ENCODE results near the gene SYF2. TPM values are rescaled to one million over a fixed set of nuclear protein-coding genes. Genes with fewer than 3 reads are reported as not detected.
"Not testable (repeated sequence)": the region's sequence is repeated elsewhere in the genome, so short reads cannot be mapped to it uniquely, and the experiment has no call there.

The SYF2 gene
- total RNA-seq, 1 donor from 2014 or later, result 41.4 TPM

DNA sequence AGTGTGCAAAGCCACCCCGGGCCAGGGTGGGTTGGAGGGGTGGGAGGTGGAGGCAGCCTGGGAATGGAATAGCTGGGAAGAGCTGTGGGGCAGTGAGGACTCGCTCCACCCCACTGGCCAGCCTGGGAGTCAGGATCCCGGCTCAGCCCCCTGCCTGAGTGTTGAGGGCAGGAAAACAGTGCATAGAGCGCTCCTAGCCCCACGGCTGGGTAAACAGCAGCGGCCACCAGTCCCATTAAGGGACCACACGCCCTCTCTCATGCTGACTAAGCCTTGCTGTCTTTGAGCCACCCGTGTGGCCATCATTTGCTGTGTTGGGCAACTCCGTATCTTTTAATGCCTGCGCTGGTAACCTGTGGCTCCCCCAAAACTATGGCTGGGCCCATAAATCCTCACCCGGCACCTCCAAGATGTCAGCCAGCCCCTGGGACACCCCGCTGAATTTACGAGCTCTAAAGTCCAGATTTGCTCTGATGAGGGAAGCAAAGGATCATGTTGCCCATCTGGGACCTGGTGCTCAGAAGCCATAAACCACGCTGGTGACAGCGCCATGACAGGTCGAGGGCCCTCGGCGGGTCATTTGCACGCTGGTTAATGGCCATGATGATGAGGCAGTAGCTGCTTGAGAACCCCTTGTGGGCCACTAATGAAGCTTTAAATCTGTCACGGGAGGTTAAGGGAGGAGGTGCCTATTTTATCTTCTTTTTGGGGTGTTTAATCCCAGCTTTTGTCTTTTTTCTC, 34.9 kb downstream of the SYF2 start:
- DNase-seq (ENCODE audit: low spot score), result no peak
- Mint-ChIP-seq H3K9me3 (no peaks in the 10 kb centered on the region), H3K4me1 (ENCODE audit: low read depth) (no peaks in the 10 kb centered on the region), H3K27me3 (ENCODE audit: insufficient read depth) (peaks cover 17% of the 10 kb centered on the region), H3K27ac (no peak overlapping the region), H3K36me3 (ENCODE audit: low read depth) (no peaks in the 10 kb centered on the region), H3K4me3 (no peak overlapping the region)
- intact Hi-C loops (cut with micrococcal nuclease), result no loop called here

DNA sequence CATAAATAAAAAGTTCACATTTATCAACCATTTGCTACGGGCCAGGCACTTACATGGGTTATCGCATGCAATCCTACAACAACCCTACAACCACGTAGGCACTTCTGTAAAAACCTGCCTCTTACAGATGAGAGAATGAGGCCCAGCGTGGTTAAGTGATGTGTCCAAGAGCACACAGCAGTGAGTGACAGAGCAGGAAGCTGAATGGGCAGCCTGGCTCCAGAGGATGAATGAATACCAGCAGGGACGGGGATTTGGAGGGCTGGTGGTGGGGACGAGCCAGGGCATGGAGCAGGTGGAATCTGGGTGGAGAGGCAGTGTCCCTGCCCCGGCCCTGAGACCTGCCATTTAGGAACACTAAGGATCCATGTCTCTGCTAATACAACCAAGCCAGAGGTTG, 35.5 kb downstream of the SYF2 start:
- intact Hi-C loops (cut with micrococcal nuclease), result no loop called here
- DNase-seq (ENCODE audit: low spot score), result no peak
- Mint-ChIP-seq H3K27me3 (ENCODE audit: insufficient read depth) (peaks cover 17% of the 10 kb centered on the region), H3K4me1 (ENCODE audit: low read depth) (no peaks in the 10 kb centered on the region), H3K4me3 (no peak overlapping the region), H3K36me3 (ENCODE audit: low read depth) (no peaks in the 10 kb centered on the region), H3K27ac (no peak overlapping the region), H3K9me3 (no peaks in the 10 kb centered on the region)

DNA sequence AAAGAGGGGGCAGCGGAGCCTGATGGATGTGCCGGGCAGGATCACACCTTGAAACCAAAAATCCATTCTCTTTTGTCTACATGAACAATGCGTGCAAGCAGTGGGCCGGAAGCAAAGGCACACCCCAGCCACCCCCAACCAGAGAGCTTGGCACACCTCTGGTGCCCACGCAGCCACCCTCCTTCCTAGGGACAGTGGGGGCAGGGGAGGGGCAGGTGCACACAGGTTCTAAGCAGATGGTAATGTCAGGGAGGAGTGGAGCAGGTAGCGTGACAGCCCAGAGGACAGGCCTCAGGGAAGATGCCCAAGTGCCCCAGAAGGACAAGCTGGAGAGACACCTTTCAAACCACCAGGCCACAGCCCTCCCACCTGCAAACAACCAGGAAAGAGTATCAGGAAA, 36.5 kb downstream of the SYF2 start:
- no peak for DNase-seq (ENCODE audit: low spot score)
- no peak overlapping the region for H3K4me3 Mint-ChIP-seq
- no peak overlapping the region for H3K27ac Mint-ChIP-seq
- no peaks in the 10 kb centered on the region for H3K9me3 Mint-ChIP-seq
- H3K36me3 Mint-ChIP-seq (ENCODE audit: low read depth), result no peaks in the 10 kb centered on the region
- H3K4me1 Mint-ChIP-seq (ENCODE audit: low read depth), result no peaks in the 10 kb centered on the region
- peaks cover 14% of the 10 kb centered on the region for H3K27me3 Mint-ChIP-seq (ENCODE audit: insufficient read depth)
- intact Hi-C loops (cut with micrococcal nuclease), result no loop called here

DNA sequence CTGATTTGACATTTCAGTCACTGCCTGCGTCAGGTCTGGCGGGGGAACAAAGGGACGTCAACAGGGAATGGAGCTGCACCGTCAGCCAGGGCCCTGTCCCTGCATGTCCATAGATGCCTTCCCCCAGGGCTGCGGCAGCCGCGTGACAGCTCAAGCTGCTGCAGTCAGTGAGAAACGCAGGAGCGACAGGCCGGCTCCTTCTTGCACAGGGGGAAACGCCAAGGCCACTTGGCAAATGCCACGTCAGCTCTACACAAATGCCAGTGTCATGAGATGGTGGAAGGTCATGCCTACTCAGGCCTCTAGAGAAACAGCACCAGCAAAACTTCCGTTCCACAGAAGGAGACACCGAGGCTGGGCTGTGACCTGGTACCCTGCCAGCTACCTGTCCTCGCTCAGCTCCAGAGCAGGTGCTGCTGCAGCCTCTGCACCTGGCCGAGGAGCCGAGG, 37.7 kb downstream of the SYF2 start:
- Mint-ChIP-seq H3K27me3 (ENCODE audit: insufficient read depth) (peaks cover 18% of the 10 kb centered on the region), H3K4me3 (no peak overlapping the region), H3K4me1 (ENCODE audit: low read depth) (no peaks in the 10 kb centered on the region), H3K36me3 (ENCODE audit: low read depth) (no peaks in the 10 kb centered on the region), H3K9me3 (no peaks in the 10 kb centered on the region), H3K27ac (no peak overlapping the region)
- no peak for DNase-seq (ENCODE audit: low spot score)
- intact Hi-C loops (cut with micrococcal nuclease), result no loop called here

DNA sequence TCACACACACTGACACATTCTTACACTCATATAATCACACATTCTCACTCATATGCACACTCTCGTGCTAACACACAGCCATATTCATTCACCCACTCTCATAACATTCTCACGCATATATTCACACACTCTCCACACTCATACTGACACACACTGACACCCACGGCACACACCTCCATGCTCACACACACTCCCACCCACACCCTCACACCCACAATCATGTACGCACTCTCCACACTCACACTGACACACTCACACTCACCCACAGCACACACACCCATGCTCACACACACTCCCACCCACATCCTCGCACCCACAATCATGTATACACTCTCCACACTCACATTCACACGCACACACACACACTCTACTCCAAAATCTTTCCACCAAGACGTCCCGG, 38.2 kb downstream of the SYF2 start:
- intact Hi-C loops (cut with micrococcal nuclease), result no loop called here
- Mint-ChIP-seq H3K9me3 (no peaks in the 10 kb centered on the region), H3K27ac (no peak overlapping the region)

DNA sequence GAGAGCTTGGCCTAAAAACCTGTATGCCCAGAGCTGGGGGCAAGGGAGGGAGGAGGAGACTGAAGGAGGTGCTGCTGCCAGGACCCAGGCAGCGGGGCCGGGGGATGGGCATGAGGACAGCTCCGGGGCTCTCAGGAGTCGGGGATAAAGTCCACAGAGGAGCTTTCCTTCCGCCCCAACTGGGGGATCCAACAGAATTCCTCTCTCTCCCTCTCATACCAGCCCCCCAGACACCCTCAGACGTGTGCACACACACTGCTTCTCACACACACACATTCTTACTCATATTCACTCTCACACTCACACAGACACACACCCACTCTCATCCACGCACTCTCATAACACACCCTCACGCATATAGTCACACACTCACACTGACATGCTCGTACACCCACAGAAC, 39.1 kb downstream of the SYF2 start:
- no peaks in the 10 kb centered on the region for H3K9me3 Mint-ChIP-seq
- no peak overlapping the region for H3K27ac Mint-ChIP-seq
- peaks cover 11% of the 10 kb centered on the region for H3K27me3 Mint-ChIP-seq (ENCODE audit: insufficient read depth)
- H3K4me3 Mint-ChIP-seq, result no peak overlapping the region
- intact Hi-C loops (cut with micrococcal nuclease), result no loop called here
- DNase-seq (ENCODE audit: low spot score), result no peak
- H3K4me1 Mint-ChIP-seq (ENCODE audit: low read depth), result no peaks in the 10 kb centered on the region
- H3K36me3 Mint-ChIP-seq (ENCODE audit: low read depth), result no peaks in the 10 kb centered on the region

More for the DNA sequence above, 38.2 kb downstream of the SYF2 start:
- no peaks in the 10 kb centered on the region for H3K4me1 Mint-ChIP-seq (ENCODE audit: low read depth)
- H3K36me3 Mint-ChIP-seq (ENCODE audit: low read depth), result no peaks in the 10 kb centered on the region
- H3K27me3 Mint-ChIP-seq (ENCODE audit: insufficient read depth), result peaks cover 18% of the 10 kb centered on the region
- H3K4me3 Mint-ChIP-seq, result no peak overlapping the region
- no peak for DNase-seq (ENCODE audit: low spot score)

DNA sequence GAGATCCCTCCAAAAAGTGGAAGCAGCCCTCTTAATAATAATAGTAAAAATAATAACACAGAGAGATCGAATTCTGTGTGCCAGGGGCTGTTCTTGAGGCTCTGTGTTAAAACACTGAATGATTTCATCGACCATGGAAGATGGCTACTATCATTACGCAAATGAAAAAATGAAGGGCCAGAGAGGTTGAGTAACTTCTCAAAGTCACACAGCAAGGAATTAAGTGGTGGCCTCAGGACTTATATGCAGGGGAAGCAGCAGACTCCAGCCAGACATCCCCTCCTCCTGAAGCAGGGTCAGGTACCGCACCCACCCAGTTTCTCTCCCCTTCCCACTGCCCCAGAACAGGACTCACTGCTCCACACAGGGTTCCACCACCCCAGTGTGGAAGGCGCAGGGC, 40.1 kb downstream of the SYF2 start:
- intact Hi-C loops (cut with micrococcal nuclease), result no loop called here
- Mint-ChIP-seq H3K27me3 (ENCODE audit: insufficient read depth) (peaks cover 6% of the 10 kb centered on the region), H3K4me1 (ENCODE audit: low read depth) (no peaks in the 10 kb centered on the region), H3K27ac (no peak overlapping the region), H3K36me3 (ENCODE audit: low read depth) (no peaks in the 10 kb centered on the region), H3K4me3 (no peak overlapping the region), H3K9me3 (no peaks in the 10 kb centered on the region)
- no peak for DNase-seq (ENCODE audit: low spot score)

DNA sequence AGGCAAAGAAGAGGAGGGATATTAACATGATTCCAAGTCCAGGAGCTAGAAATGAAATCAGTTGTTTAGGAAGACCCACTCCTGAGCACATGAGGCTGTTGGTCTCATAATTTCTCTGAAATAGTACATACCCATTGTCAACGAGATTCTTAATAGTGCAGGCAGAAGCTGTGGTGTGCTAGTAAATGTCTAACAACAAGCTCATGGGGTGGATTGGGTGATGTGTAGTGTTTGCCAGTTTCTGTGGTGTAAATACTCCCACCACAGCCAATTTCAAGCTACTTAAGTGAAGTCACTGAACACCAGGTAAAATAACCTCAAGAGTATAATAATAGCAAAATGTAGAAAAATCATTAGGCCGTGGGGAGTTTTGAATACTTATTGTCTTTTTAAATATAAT, 42.0 kb downstream of the SYF2 start:
- H3K36me3 Mint-ChIP-seq (ENCODE audit: low read depth), result no peaks in the 10 kb centered on the region
- no peak overlapping the region for H3K27ac Mint-ChIP-seq
- intact Hi-C loops (cut with micrococcal nuclease), result no loop called here
- H3K27me3 Mint-ChIP-seq (ENCODE audit: insufficient read depth), result peaks cover 6% of the 10 kb centered on the region
- DNase-seq (ENCODE audit: low spot score), result no peak
- no peak overlapping the region for H3K4me3 Mint-ChIP-seq
- no peaks in the 10 kb centered on the region for H3K9me3 Mint-ChIP-seq
- no peaks in the 10 kb centered on the region for H3K4me1 Mint-ChIP-seq (ENCODE audit: low read depth)

DNA sequence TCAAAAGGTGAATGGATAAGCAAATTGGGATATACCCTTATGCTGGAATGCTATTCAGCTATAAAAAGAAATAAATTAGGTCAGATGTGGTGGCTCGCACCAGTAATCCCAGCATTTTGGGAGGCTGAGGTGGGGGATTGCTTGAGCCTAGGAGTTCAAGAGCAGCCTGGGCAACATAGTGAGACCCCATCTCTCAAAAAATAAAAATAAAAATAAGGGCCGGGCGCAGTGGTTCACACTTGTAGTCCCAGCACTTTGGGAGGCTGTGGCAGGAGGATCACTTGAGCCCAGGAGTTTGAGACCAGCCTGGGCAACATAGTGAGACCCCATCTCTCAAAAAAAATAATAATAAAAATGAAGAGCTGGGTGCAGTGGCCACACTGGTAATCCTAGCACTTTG, 44.4 kb downstream of the SYF2 start:
- H3K9me3 Mint-ChIP-seq; DNase-seq (ENCODE audit: low spot score); H3K27ac Mint-ChIP-seq; H3K4me3 Mint-ChIP-seq; H3K4me1 Mint-ChIP-seq (ENCODE audit: low read depth); H3K27me3 Mint-ChIP-seq (ENCODE audit: insufficient read depth); H3K36me3 Mint-ChIP-seq (ENCODE audit: low read depth); intact Hi-C loops (cut with micrococcal nuclease): not testable (repeated sequence)

DNA sequence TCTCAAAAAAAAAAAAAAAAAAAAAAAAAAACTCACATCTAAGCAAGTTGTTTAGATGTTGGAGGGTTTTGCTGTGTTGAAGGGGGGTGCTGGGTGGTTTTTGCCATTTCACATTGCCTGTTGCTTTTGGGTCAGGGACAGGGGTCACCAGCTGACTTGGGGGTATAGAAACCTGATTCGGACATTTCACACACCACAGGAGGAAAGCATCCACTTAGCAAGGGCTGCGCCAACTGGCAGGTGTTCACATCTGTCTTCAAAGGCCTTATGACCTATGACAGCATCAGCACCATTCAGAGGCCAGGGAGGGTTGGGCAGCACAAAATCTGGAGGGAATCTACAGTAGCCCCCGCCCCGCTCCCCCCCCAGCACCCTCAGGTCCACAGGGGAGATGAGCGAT, 45.2 kb downstream of the SYF2 start:
- H3K27me3 Mint-ChIP-seq (ENCODE audit: insufficient read depth), result peaks cover 9% of the 10 kb centered on the region
- no peak overlapping the region for H3K4me3 Mint-ChIP-seq
- H3K27ac Mint-ChIP-seq, result no peak overlapping the region
- intact Hi-C loops (cut with micrococcal nuclease), result no loop called here
- no peaks in the 10 kb centered on the region for H3K9me3 Mint-ChIP-seq
- no peaks in the 10 kb centered on the region for H3K4me1 Mint-ChIP-seq (ENCODE audit: low read depth)
- DNase-seq (ENCODE audit: low spot score), result no peak
- no peaks in the 10 kb centered on the region for H3K36me3 Mint-ChIP-seq (ENCODE audit: low read depth)

DNA sequence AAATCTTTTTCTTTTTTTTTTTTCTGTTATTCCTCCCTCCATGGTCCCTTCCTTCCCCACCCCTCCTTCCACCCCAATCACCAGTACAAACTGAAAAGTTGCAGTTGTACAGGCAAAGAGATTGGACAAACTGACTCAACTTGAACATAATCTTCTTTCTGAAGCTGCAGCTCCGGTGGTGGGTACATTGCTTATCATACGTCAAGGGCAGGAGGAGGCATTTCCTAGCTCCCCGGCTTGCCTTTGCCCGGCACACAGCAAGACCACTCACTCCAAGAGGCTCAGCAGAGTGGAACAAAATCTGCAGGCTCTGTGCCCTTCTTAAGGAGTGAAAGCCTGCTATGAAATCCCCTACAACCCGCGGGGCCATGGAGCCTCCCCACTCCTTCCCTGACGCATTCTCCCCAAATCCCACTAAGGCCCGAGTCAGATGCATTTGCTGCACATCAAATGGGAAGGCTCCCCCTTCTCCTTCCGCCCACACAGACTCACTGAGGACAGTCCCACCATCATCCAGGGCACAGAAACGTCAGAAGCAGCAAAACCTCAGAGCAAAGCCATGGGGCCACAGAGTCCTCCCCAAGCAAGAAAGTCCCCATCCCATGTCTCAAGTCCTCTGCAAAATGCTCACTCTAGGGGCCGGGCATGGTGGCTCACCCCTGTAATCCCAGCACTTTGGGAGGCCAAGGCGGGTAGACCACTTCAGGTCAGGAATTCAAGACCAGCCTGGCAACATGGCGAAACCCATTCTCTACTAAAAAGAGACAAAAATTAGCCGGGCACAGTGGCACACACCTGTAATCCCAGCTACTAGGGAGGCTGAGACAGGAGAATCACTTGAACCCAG, 45.9 kb downstream of the SYF2 start:
- intact Hi-C loops (cut with micrococcal nuclease), result no loop called here

DNA sequence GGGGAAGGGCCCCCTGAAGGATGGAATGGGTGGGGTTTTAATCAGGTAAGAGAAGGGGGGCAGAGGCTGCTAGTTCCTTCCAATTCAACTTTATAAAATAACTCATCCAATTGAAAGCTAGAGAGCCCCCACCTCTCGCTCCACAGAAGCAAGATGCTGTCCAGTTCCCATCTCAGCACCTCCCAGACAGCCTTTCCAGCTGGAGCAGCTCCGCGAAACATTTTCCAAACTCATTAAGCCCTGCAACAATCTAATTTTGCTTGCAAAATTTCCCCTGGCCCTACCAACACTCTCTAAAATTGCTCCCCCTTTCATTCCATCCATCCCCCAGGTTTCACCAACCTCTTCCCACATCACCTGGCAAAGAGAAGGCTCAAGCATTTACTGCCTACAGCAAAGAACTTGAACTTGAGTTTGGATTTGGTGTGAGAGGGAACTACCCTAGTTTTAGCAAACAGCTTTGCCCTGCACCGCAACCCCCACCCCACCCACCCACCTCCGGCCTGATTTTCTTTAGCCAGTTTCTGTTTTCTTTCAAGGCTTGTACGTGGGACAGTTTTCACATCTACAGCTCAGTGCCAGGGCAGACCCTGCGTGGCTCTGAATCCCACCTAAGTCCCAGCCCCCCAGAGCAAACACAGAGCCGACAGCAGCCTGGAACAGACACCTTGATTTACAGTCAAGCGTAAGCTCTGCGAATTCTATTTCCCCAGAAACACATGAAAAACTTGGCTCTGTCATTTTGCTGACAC, 46.7 kb downstream of the SYF2 start:
- intact Hi-C loops (cut with micrococcal nuclease), result no loop called here
- no peak for DNase-seq (ENCODE audit: low spot score)
- no peak overlapping the region for H3K27ac Mint-ChIP-seq
- no peak overlapping the region for H3K4me3 Mint-ChIP-seq
- no peaks in the 10 kb centered on the region for H3K4me1 Mint-ChIP-seq (ENCODE audit: low read depth)
- no peaks in the 10 kb centered on the region for H3K9me3 Mint-ChIP-seq
- H3K27me3 Mint-ChIP-seq (ENCODE audit: insufficient read depth), result peaks cover 11% of the 10 kb centered on the region
- H3K36me3 Mint-ChIP-seq (ENCODE audit: low read depth), result no peaks in the 10 kb centered on the region

More for the DNA sequence above, 45.9 kb downstream of the SYF2 start:
- no peak for DNase-seq (ENCODE audit: low spot score)
- no peaks in the 10 kb centered on the region for H3K36me3 Mint-ChIP-seq (ENCODE audit: low read depth)
- H3K27ac Mint-ChIP-seq, result no peak overlapping the region
- H3K4me3 Mint-ChIP-seq, result no peak overlapping the region
- H3K4me1 Mint-ChIP-seq (ENCODE audit: low read depth), result no peaks in the 10 kb centered on the region
- H3K9me3 Mint-ChIP-seq, result no peaks in the 10 kb centered on the region
- peaks cover 9% of the 10 kb centered on the region for H3K27me3 Mint-ChIP-seq (ENCODE audit: insufficient read depth)
